Natural killer cell (primary cell): ENCODE measurements around the gene CTDP1. TPM values are rescaled to one million over a fixed set of nuclear protein-coding genes. Genes with fewer than 3 reads are reported as not detected.

Source experiments
- ATAC-seq, 3 donors: fragments of 150-1000 bp in 2 of 3; fragments of 200-7000 bp in 1 of 3; cut with Tn5 transposase; 1 replicate in 1 of 3; 2 replicates in 2 of 3; pipeline ENCODE4 v1.10.0; 2021; ENCODE audit warnings: mild to moderate bottlenecking in 2 of 3, moderate library complexity in 2 of 3
- DNase-seq, 2 donors: peaks; one replicate each; pipeline versions ENCODE4 v3.0.0 to v3.0.0-alpha.2; 2013 to 2021; ENCODE audit warnings: mixed read lengths in 1 of 2
- H3K27ac ChIP-seq: one replicate; pipeline ENCODE4 v1.5.1; 2013; ENCODE audit warnings: mild to moderate bottlenecking, low read length
- H3K27me3 ChIP-seq: one replicate; pipeline ENCODE4 v1.6.1; 2013; ENCODE audit warnings: low read length; ENCODE audit not compliant: control insufficient read depth, insufficient read depth
- H3K36me3 ChIP-seq: one replicate; pipeline ENCODE4 v1.6.1; 2013; ENCODE audit warnings: low read length; ENCODE audit not compliant: control insufficient read depth, insufficient read depth
- H3K4me1 ChIP-seq: one replicate; pipeline ENCODE4 v1.6.1; 2013; ENCODE audit warnings: low read length; ENCODE audit not compliant: control insufficient read depth, insufficient read depth
- H3K4me3 ChIP-seq: one replicate; pipeline ENCODE4 v1.5.1; 2013; ENCODE audit warnings: low read length
- H3K9me3 ChIP-seq: one replicate; pipeline ENCODE4 v1.6.1; 2013; ENCODE audit warnings: low read length; ENCODE audit not compliant: control insufficient read depth, insufficient read depth
- H3K27ac Mint-ChIP-seq, 2 donors: one replicate each; pipeline ENCODE4 v1.8.0; 2022; ENCODE audit warnings: mild to moderate bottlenecking in 2 of 2, mixed read lengths in 2 of 2, moderate library complexity in 1 of 2
- H3K27me3 Mint-ChIP-seq, 2 donors: one replicate each; pipeline ENCODE4 v1.8.0; 2022; ENCODE audit warnings: low read depth in 2 of 2, mixed read lengths in 2 of 2
- H3K36me3 Mint-ChIP-seq: one replicate; pipeline ENCODE4 v1.8.0; 2022; ENCODE audit warnings: mixed read lengths
- H3K4me1 Mint-ChIP-seq, 2 donors: one replicate each; pipeline ENCODE4 v1.8.0; 2022; ENCODE audit warnings: mixed read lengths in 2 of 2
- H3K4me3 Mint-ChIP-seq: one replicate; pipeline ENCODE4 v1.8.0; 2022; ENCODE audit warnings: mild to moderate bottlenecking, moderate library complexity, mixed read lengths
- H3K9me3 Mint-ChIP-seq, 2 donors: one replicate each; pipeline ENCODE4 v1.8.0; 2022; ENCODE audit warnings: mixed read lengths in 2 of 2
- WGBS: methylation state at CpG from one replicate; pipeline ENCODE4 v1.1.7; 2013; ENCODE audit warnings: missing lambda C conversion rate; ENCODE audit not compliant: insufficient coverage; 5-methylcytosine and 5-hydroxymethylcytosine counted together
- intact Hi-C: fragments of 100-400 bp; cut with micrococcal nuclease; formaldehyde crosslinking; loops from one replicate; pipeline ENCODE4 v1.14.2; 2022
- total RNA-seq, 4 donors: library from RNA; stranded (reverse); fragments of 120-200 nt in 1 of 4; gene quantifications; one replicate each; pipeline versions ENCODE4 v1.2.3 to v1.2.4, GENCODE V29; 2013 to 2022
- TF ChIP-seq, protein P1 (sequence below): fragments of 200-600 bp; IDR thresholded peaks from one replicate; pipeline ENCODE4 v1.8.0; 2022; ENCODE audit warnings: antibody characterized with exemption

CTDP1 gene
- total RNA-seq, 3 donors from 2014 or later (not counting 1 experiment from before 2014, with no cell fraction given), result 66.9 to 89.4 (median 77.1) TPM

DNA sequence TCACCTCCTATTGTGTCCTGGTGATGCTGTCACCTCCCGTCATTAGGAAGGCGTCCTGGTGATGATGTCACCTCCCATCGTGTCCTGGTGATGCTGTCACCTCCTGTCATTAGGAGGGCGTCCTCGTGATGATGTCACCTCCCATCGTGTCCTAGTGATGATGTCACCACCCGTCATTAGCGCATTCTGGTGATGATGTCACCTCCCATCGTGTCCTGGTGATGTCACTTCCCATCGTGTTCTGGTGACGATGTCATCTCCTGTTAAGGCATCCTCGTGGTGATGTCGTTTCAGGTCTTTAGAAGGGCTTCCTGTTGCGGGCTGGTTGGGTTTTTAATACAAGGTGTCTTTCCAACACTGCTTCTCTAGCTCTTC, 40.7 kb downstream of the CTDP1 start:
- DNase-seq (no peak), ATAC-seq (no peak)
- TF ChIP-seq, protein P1, sequence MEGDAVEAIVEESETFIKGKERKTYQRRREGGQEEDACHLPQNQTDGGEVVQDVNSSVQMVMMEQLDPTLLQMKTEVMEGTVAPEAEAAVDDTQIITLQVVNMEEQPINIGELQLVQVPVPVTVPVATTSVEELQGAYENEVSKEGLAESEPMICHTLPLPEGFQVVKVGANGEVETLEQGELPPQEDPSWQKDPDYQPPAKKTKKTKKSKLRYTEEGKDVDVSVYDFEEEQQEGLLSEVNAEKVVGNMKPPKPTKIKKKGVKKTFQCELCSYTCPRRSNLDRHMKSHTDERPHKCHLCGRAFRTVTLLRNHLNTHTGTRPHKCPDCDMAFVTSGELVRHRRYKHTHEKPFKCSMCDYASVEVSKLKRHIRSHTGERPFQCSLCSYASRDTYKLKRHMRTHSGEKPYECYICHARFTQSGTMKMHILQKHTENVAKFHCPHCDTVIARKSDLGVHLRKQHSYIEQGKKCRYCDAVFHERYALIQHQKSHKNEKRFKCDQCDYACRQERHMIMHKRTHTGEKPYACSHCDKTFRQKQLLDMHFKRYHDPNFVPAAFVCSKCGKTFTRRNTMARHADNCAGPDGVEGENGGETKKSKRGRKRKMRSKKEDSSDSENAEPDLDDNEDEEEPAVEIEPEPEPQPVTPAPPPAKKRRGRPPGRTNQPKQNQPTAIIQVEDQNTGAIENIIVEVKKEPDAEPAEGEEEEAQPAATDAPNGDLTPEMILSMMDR, result no peak
- Histone ChIP-seq H3K27ac (no peak overlapping the region), H3K9me3 (no peaks in the 10 kb centered on the region), H3K27me3 (no peaks in the 10 kb centered on the region), H3K4me1 (no peaks in the 10 kb centered on the region), H3K36me3 (peaks cover 55% of the 10 kb centered on the region), H3K4me3 (no peak overlapping the region)
- WGBS, result 93% methylated on average over 14 of the region's 14 CpGs
- Mint-ChIP-seq H3K36me3 (peaks cover 16% of the 10 kb centered on the region), H3K4me3 (no peak overlapping the region), H3K27ac (peak overlapping the region in 1 of 2 donors; percentile 20), H3K9me3 (no peaks in the 10 kb centered on the region), H3K27me3 (no peaks in the 10 kb centered on the region), H3K4me1 (peaks cover 19 to 20% of the 10 kb centered on the region in 2 donors)
- intact Hi-C loops, result no loop called here

DNA sequence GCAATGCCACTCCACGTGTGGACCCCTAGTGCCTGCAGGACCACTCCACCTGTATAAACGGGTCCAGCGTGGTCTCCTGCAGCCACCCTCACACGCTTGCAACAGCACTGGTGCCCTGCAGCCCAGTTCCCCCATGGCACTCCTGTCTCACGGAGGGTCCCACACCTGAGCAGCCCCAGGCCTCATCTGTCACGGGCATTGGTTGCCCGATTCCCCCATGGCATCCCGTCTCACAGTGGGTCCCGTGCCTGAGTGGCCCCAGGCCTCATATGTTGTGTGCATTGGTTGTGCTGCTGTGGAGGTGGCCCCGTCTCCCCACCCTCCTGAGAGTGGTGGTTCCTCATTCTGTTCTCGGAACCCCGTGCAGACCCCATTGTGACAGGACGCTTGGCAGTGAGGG, 43.4 kb downstream of the CTDP1 start:
- no peaks in the 10 kb centered on the region for H3K27me3 Mint-ChIP-seq
- peaks cover 44% of the 10 kb centered on the region for H3K36me3 ChIP-seq
- peaks cover 37 to 38% of the 10 kb centered on the region in 2 donors for H3K4me1 Mint-ChIP-seq
- no peak overlapping the region for H3K4me3 ChIP-seq
- TF ChIP-seq, protein P1, result no peak
- no peaks in the 10 kb centered on the region for H3K27me3 ChIP-seq
- no peaks in the 10 kb centered on the region for H3K9me3 ChIP-seq
- intact Hi-C loops, result no loop called here
- peak overlapping the region in 1 of 2 donors; percentile 8 for H3K27ac Mint-ChIP-seq
- no peak overlapping the region for H3K27ac ChIP-seq
- H3K36me3 Mint-ChIP-seq, result peaks cover 27% of the 10 kb centered on the region
- 96% methylated on average over 13 of the region's 13 CpGs for WGBS
- H3K4me1 ChIP-seq, result no peaks in the 10 kb centered on the region
- H3K9me3 Mint-ChIP-seq, result no peaks in the 10 kb centered on the region
- no peak overlapping the region for H3K4me3 Mint-ChIP-seq
- ATAC-seq, result peak in 1 of 3 donors; percentile 9
- DNase-seq, result no peak

DNA sequence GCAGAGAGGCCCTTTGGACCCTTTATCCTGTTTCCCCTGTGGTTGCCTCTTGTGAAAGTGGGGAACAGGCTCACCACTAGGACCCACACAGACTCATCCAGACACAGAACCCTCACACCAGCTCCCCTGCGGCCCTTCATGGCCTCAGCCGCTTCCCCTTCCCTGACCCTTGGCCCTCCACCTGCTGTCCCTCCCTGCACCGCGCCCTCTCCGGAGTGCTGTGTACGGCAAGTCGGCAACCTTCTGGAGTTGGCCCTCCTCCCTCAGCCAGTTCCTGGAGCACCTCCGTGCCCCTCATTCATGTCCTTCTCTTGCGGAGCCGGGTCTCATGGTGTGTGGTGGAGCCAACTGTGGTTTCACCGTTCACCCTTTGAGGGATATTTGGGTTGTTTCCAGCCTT, 44.0 kb downstream of the CTDP1 start:
- intact Hi-C loops, result no loop called here
- TF ChIP-seq, protein P1, result no peak
- Mint-ChIP-seq H3K4me3 (no peak overlapping the region), H3K27ac (peak overlapping the region in 1 of 2 donors; percentile 8), H3K9me3 (no peaks in the 10 kb centered on the region), H3K4me1 (peaks cover 37 to 38% of the 10 kb centered on the region in 2 donors), H3K27me3 (no peaks in the 10 kb centered on the region), H3K36me3 (peaks cover 25% of the 10 kb centered on the region)
- H3K36me3 ChIP-seq, result peaks cover 40% of the 10 kb centered on the region
- WGBS, result 89% methylated on average over 11 of the region's 11 CpGs
- no peaks in the 10 kb centered on the region for H3K4me1 ChIP-seq
- H3K27ac ChIP-seq, result no peak overlapping the region
- no peak for ATAC-seq
- no peak for DNase-seq
- no peaks in the 10 kb centered on the region for H3K9me3 ChIP-seq
- H3K4me3 ChIP-seq, result no peak overlapping the region
- H3K27me3 ChIP-seq, result no peaks in the 10 kb centered on the region
